IMR-90 (cell line): ENCODE measurements around the gene D2HGDH. TPM values are rescaled to one million over a fixed set of nuclear protein-coding genes. Genes with fewer than 3 reads are reported as not detected.

Experiments used
- ATAC-seq: fragments of 200-7000 bp; cut with Tn5 transposase; 2 replicates; pipeline ENCODE4 v1.9.1; 2020; ENCODE audit warnings: low read depth, mild to moderate bottlenecking, moderate library complexity
- BruUV-seq: library from RNA; stranded (reverse); fragments of 400-500 nt; replicated peaks from 2 replicates; lab custom pipeline; 2021; lab: Mats Ljungman, UMichigan
- CTCF ChIA-PET: fragments of 300-600 bp; formaldehyde crosslinking; extraction: SDS; loops from one replicate; lab custom pipeline; 2021; ENCODE audit warnings: antibody characterized with exemption; lab: Yijun Ruan, JAX
- POLR2A ChIA-PET: fragments of 300-600 bp; sonication (Branson Sonifier 250); formaldehyde crosslinking; loops from one replicate; lab custom pipeline; 2022; ENCODE audit warnings: antibody characterized with exemption; ENCODE audit not compliant: unreplicated experiment; lab: Charles Lee
- DNase-seq: peaks from one replicate; pipeline ENCODE4 v3.0.0; 2013
- H2AFZ ChIP-seq: replicated peaks from 2 replicates; pipeline ENCODE3; 2013; ENCODE audit warnings: low read length, mild to moderate bottlenecking; ENCODE audit not compliant: poor library complexity
- H2AK5ac ChIP-seq: 2 replicates; pipeline ENCODE4 v1.6.1; 2013; ENCODE audit warnings: low read depth, low read length, inconsistent platforms
- H2AK9ac ChIP-seq: replicated peaks from 2 replicates; pipeline ENCODE3; 2013; ENCODE audit warnings: mild to moderate bottlenecking, low read depth, low read length, moderate library complexity; ENCODE audit not compliant: poor library complexity
- H2BK120ac ChIP-seq: 2 replicates; pipeline ENCODE4 v1.6.1; 2013; ENCODE audit warnings: low read depth, low read length, inconsistent platforms
- H2BK15ac ChIP-seq: 3 replicates; pipeline ENCODE4 v1.6.1; 2013; ENCODE audit warnings: low read depth, low read length, inconsistent platforms
- H2BK20ac ChIP-seq: 2 replicates; pipeline ENCODE4 v1.6.1; 2013; ENCODE audit warnings: low read depth, mild to moderate bottlenecking, inconsistent platforms, low read length, moderate library complexity
- H2BK5ac ChIP-seq: 2 replicates; pipeline ENCODE4 v1.6.1; 2013; ENCODE audit warnings: mild to moderate bottlenecking, low read depth, low read length, inconsistent platforms; ENCODE audit not compliant: poor library complexity, severe bottlenecking
- H3K14ac ChIP-seq: replicated peaks from 2 replicates; pipeline ENCODE4 v1.6.1; 2013; ENCODE audit warnings: low read depth, low read length, inconsistent platforms
- H3K18ac ChIP-seq: 2 replicates; pipeline ENCODE4 v1.6.1; 2013; ENCODE audit warnings: low read depth, low read length, control low read depth
- H3K23ac ChIP-seq: 2 replicates; pipeline ENCODE4 v1.6.1; 2013; ENCODE audit warnings: low read depth, low read length, inconsistent platforms
- H3K27ac ChIP-seq: 2 replicates; pipeline ENCODE4 v1.5.1; 2013; ENCODE audit warnings: mild to moderate bottlenecking, control low read depth, low read length; ENCODE audit not compliant: insufficient read depth
- H3K27me3 ChIP-seq: 2 replicates; pipeline ENCODE4 v1.6.1; 2013; ENCODE audit warnings: low read length; ENCODE audit not compliant: control insufficient read depth, insufficient read depth
- H3K36me3 ChIP-seq: 2 replicates; pipeline ENCODE4 v1.6.1; 2013; ENCODE audit warnings: low read length, mixed read lengths; ENCODE audit not compliant: control insufficient read depth, insufficient read depth
- H3K4ac ChIP-seq: 2 replicates; pipeline ENCODE4 v1.6.1; 2013; ENCODE audit warnings: low read depth, low read length, inconsistent platforms
- H3K4me1 ChIP-seq: 2 replicates; pipeline ENCODE4 v1.6.1; 2013; ENCODE audit warnings: low read length, mixed read lengths; ENCODE audit not compliant: control insufficient read depth, insufficient read depth
- H3K4me2 ChIP-seq: 2 replicates; pipeline ENCODE4 v1.6.1; 2013; ENCODE audit warnings: low read depth, mild to moderate bottlenecking, control low read depth, low read length, moderate library complexity
- H3K4me3 ChIP-seq: 2 replicates; pipeline ENCODE4 v1.5.1; 2013; ENCODE audit warnings: low read depth, mild to moderate bottlenecking, control low read depth, low read length, moderate library complexity; ENCODE audit not compliant: insufficient read depth
- H3K56ac ChIP-seq: 2 replicates; pipeline ENCODE4 v1.6.1; 2013; ENCODE audit warnings: low read length, inconsistent platforms; ENCODE audit not compliant: insufficient read depth; ENCODE audit errors: extremely low read depth
- H3K79me1 ChIP-seq, 2 experiments: 2 replicates each; pipeline ENCODE4 v1.6.1; 2013; ENCODE audit warnings: low read length in 2 of 2, inconsistent platforms in 1 of 2, low read depth in 1 of 2
- H3K9ac ChIP-seq: 2 replicates; pipeline ENCODE4 v1.6.1; 2013; ENCODE audit warnings: low read depth, low read length, control low read depth
- H3K9me1 ChIP-seq: 2 replicates; pipeline ENCODE4 v1.6.1; 2013; ENCODE audit warnings: low read length, inconsistent platforms; ENCODE audit not compliant: insufficient read depth
- H3K9me3 ChIP-seq: 2 replicates; pipeline ENCODE4 v1.6.1; 2013; ENCODE audit warnings: low read length; ENCODE audit not compliant: control insufficient read depth, insufficient read depth
- H4K20me1 ChIP-seq: 2 replicates; pipeline ENCODE4 v1.6.1; 2013; ENCODE audit warnings: low read length, inconsistent platforms; ENCODE audit not compliant: insufficient read depth
- H4K5ac ChIP-seq: 2 replicates; pipeline ENCODE4 v1.6.1; 2013; ENCODE audit warnings: mild to moderate bottlenecking, low read depth, low read length, control low read depth
- H4K8ac ChIP-seq, 2 experiments: 2 replicates each; pipeline ENCODE4 v1.6.1; 2013; ENCODE audit warnings: low read depth in 2 of 2, low read length in 2 of 2, control low read depth in 1 of 2, inconsistent platforms in 1 of 2
- H4K91ac ChIP-seq: 2 replicates; pipeline ENCODE4 v1.6.1; 2013; ENCODE audit warnings: low read depth, low read length, inconsistent platforms; ENCODE audit not compliant: insufficient read depth
- BHLHE40 ChIP-seq: fragments of 150-350 bp; IDR thresholded peaks from 2 replicates; pipeline ENCODE4 v1.6.1; 2016; ENCODE audit warnings: mild to moderate bottlenecking, low read depth, low read length
- CEBPB ChIP-seq: IDR thresholded peaks from 2 replicates; pipeline ENCODE4 v1.6.1; 2012; ENCODE audit warnings: low read depth, low read length, improper control_type of control experiment
- CHD1 ChIP-seq: IDR thresholded peaks from 2 replicates; pipeline ENCODE4 v1.6.1; 2012; ENCODE audit warnings: low read depth, low read length, improper control_type of control experiment
- CTCF ChIP-seq: conservative IDR thresholded peaks from 2 replicates; pipeline ENCODE4 v1.5.1; 2012; ENCODE audit warnings: mild to moderate bottlenecking, low read depth, low read length, improper control_type of control experiment
- ELK1 ChIP-seq: fragments of 150-350 bp; IDR thresholded peaks from 2 replicates; pipeline ENCODE4 v1.6.1; 2016; ENCODE audit warnings: low read depth, mild to moderate bottlenecking, low read length, moderate library complexity, borderline replicate concordance
- MAFK ChIP-seq: IDR thresholded peaks from 2 replicates; pipeline ENCODE4 v1.6.1; 2012; ENCODE audit warnings: low read depth, low read length, improper control_type of control experiment
- MAZ ChIP-seq: IDR thresholded peaks from 2 replicates; pipeline ENCODE4 v1.6.1; 2012; ENCODE audit warnings: low read depth, mild to moderate bottlenecking, low read length, improper control_type of control experiment, moderate library complexity, borderline replicate concordance
- MXI1 ChIP-seq: IDR thresholded peaks from 2 replicates; pipeline ENCODE4 v1.6.1; 2012; ENCODE audit warnings: low read depth, mild to moderate bottlenecking, low read length, moderate library complexity, borderline replicate concordance
- NFE2L2 ChIP-seq: fragments of 150-350 bp; IDR thresholded peaks from 2 replicates; pipeline ENCODE4 v1.6.1; 2016; ENCODE audit warnings: low read depth, mild to moderate bottlenecking, low read length
- POLR2A ChIP-seq: IDR thresholded peaks from 2 replicates; pipeline ENCODE4 v1.6.1; 2012; ENCODE audit warnings: mild to moderate bottlenecking, low read depth, low read length
- RAD21 ChIP-seq: IDR thresholded peaks from 2 replicates; pipeline ENCODE4 v1.6.1; 2012; ENCODE audit warnings: low read length, improper control_type of control experiment
- RCOR1 ChIP-seq: IDR thresholded peaks from 2 replicates; pipeline ENCODE4 v1.6.1; 2012; ENCODE audit warnings: mild to moderate bottlenecking, low read length, improper control_type of control experiment; ENCODE audit not compliant: insufficient replicate concordance
- RFX5 ChIP-seq: IDR thresholded peaks from 2 replicates; pipeline ENCODE4 v1.8.0; 2012; ENCODE audit warnings: low read depth, mild to moderate bottlenecking, low read length, moderate library complexity
- SMC3 ChIP-seq: fragments of 150-350 bp; IDR thresholded peaks from 2 replicates; pipeline ENCODE4 v1.6.1; 2016; ENCODE audit warnings: low read depth, mild to moderate bottlenecking, antibody characterized with exemption, low read length, moderate library complexity
- USF2 ChIP-seq: fragments of 150-350 bp; IDR thresholded peaks from 2 replicates; pipeline ENCODE4 v1.6.1; 2017; ENCODE audit warnings: mild to moderate bottlenecking, antibody characterized with exemption, low read length, low read depth
- whole genome bisulfite sequencing, 2 experiments: methylation state at CpG; one replicate each; pipeline versions ENCODE4 v1.1.5 to v1.1.7; 2013; ENCODE audit warnings: missing lambda C conversion rate in 2 of 2; ENCODE audit not compliant: insufficient read length in 1 of 2; ENCODE audit errors: extremely low coverage in 2 of 2; 5-methylcytosine and 5-hydroxymethylcytosine counted together
- dilution Hi-C: fragments of 300-500 bp; cut with HindIII; formaldehyde crosslinking; loops from one replicate; pipeline ENCODE4 v1.14.3; 2018; ENCODE audit warnings: low sequenced_read_pairs; ENCODE audit not compliant: unreplicated experiment
- in situ Hi-C: fragments of 300-500 bp; cut with MboI; formaldehyde crosslinking; loops from 3 replicates; pipeline ENCODE4 v1.14.3; 2019; ENCODE audit warnings: low sequenced_read_pairs, inconsistent platforms, mixed read lengths
- intact Hi-C: fragments of 100-400 bp; cut with micrococcal nuclease; formaldehyde crosslinking; loops from 2 replicates; pipeline ENCODE4 v1.10.0; 2022
- polyA plus RNA-seq, 3 experiments: library from polyadenylated mRNA; depleted of rRNA; stranded (reverse); fragments of >200 nt; gene quantifications; 2 replicates each; pipeline ENCODE4 v1.2.3, GENCODE V29; 2012; ENCODE audit warnings: low replicate concordance in 1 of 3
- total RNA-seq: library from RNA; depleted of rRNA; stranded (reverse); fragments of >200 nt; gene quantifications from 2 replicates; pipeline ENCODE4 v1.2.3, GENCODE V29; 2012

D2HGDH gene
- total and polyA plus RNA-seq, 2 of the 4 experiments (the other 2 are of a cell fraction): 6.3 to 22.1 TPM

GRCh38 chr2:241695651-241696050 lies 38.8 kb upstream of the D2HGDH start:
- no peak overlapping the region for H3K4ac ChIP-seq
- ATAC-seq (no peak), DNase-seq (no peak)
- H3K9me3 ChIP-seq: no peaks in the 10 kb centered on the region
- H3K18ac ChIP-seq: no peak overlapping the region
- no peak overlapping the region for H2AK9ac ChIP-seq
- no peak overlapping the region for H3K23ac ChIP-seq
- H3K9me1 ChIP-seq: peaks cover 5% of the 10 kb centered on the region; the same call in 1 of the 2 replicates
- ChIA-PET POLR2A (no interaction called here), CTCF (no interaction called here)
- H3K36me3 ChIP-seq: peaks cover 16% of the 10 kb centered on the region
- H2AK5ac ChIP-seq: no peak overlapping the region
- in situ Hi-C loops (no loop called here), intact Hi-C loops (no loop called here), dilution Hi-C loops (no loop called here)
- H3K9ac ChIP-seq: no peak overlapping the region
- H2AFZ ChIP-seq: no peak overlapping the region
- WGBS, 2 experiments: 100% methylated on average over 2 of the region's 4 CpGs; no CpG with 5 or more reads in 1 of the 2 experiments
- H4K8ac ChIP-seq: no peak overlapping the region
- no peak overlapping the region for H3K14ac ChIP-seq
- H3K27ac ChIP-seq: no peak overlapping the region
- H4K20me1 ChIP-seq: no peaks in the 10 kb centered on the region
- H4K5ac ChIP-seq: no peak overlapping the region
- no peak overlapping the region for H4K91ac ChIP-seq
- H3K27me3 ChIP-seq: no peaks in the 10 kb centered on the region
- H2BK20ac ChIP-seq: no peak overlapping the region
- no peak overlapping the region for H2BK15ac ChIP-seq
- H3K4me3 ChIP-seq: no peak overlapping the region
- H2BK5ac ChIP-seq: no peak overlapping the region
- H3K79me1 ChIP-seq: peaks cover 13 to 27% of the 10 kb centered on the region in 2 experiments
- BruUV-seq: no TSS peak
- no peak overlapping the region for H3K56ac ChIP-seq
- TF ChIP-seq SMC3: no peak
- TF ChIP-seq CTCF: no peak
- no peak for TF ChIP-seq BHLHE40
- no peak for TF ChIP-seq RFX5
- TF ChIP-seq USF2: no peak
- no peak for TF ChIP-seq CEBPB
- no peak for TF ChIP-seq RCOR1
- no peak for TF ChIP-seq NFE2L2
- TF ChIP-seq ELK1: no peak
- no peak for TF ChIP-seq MAZ
- no peak for TF ChIP-seq MAFK
- TF ChIP-seq CHD1: no peak
- no peak for TF ChIP-seq MXI1
- TF ChIP-seq POLR2A: no peak
- TF ChIP-seq RAD21: no peak
- no peak overlapping the region for H2BK120ac ChIP-seq
- no peak overlapping the region for H3K4me2 ChIP-seq
- 0 out of 2 replicates have a peak, but pooled peaks cover 2% of the 10 kb centered on the region for H3K4me1 ChIP-seq
